GM12878 (cell line): Measurements from ENCODE around the gene BAZ2B. TPM values are rescaled to one million over a fixed set of nuclear protein-coding genes. Genes with fewer than 3 reads are reported as not detected.

Experiments used
- ATAC-seq: fragments of 200-7000 bp; cut with Tn5 transposase; 3 replicates; pipeline ENCODE4 v1.9.1; 2020; ENCODE audit warnings: mild to moderate bottlenecking, moderate library complexity
- BruUV-seq: library from RNA; stranded (reverse); fragments of 400-500 nt; replicated peaks from 2 replicates; lab custom pipeline; 2021; lab: Mats Ljungman, UMichigan
- CTCF ChIA-PET: fragments of 300-600 bp; sonication (Branson Sonifier 250); formaldehyde crosslinking; extraction: SDS; loops from one replicate; lab custom pipeline; 2021; ENCODE audit warnings: inconsistent platforms; lab: Yijun Ruan, JAX
- POLR2A ChIA-PET: fragments of 350-600 bp; formaldehyde crosslinking; extraction: SDS; loops from one replicate; lab custom pipeline; 2021; ENCODE audit warnings: inconsistent platforms; lab: Charles Lee
- RAD21 ChIA-PET: fragments of 300-600 bp; sonication (Branson Sonifier 250); formaldehyde crosslinking; loops from one replicate; lab custom pipeline; 2023; ENCODE audit warnings: antibody characterized with exemption; ENCODE audit not compliant: unreplicated experiment; lab: Charles Lee
- SMC1A ChIA-PET: fragments of 300-600 bp; sonication (Branson Sonifier 250); formaldehyde crosslinking; loops from one replicate; lab custom pipeline; 2023; ENCODE audit not compliant: unreplicated experiment, uncharacterized antibody; lab: Charles Lee
- DNase-seq: peaks from one replicate; pipeline ENCODE4 v3.0.0-alpha.2; 2011; ENCODE audit warnings: low read depth, low spot score
- FAIRE-seq: peaks from 3 replicates; lab custom pipeline; 2011; peaks lifted over from hg19 to GRCh38; lab: Jason Lieb, UNC
- H2AFZ ChIP-seq: 2 replicates; pipeline ENCODE4 v1.6.0; 2011; ENCODE audit warnings: low read depth, low read length, control low read depth; ENCODE audit not compliant: control insufficient read depth
- H3K27ac ChIP-seq: 2 replicates; pipeline ENCODE4 v1.5.1; 2011; ENCODE audit warnings: control low read depth; ENCODE audit not compliant: control insufficient read depth, insufficient read depth
- H3K27me3 ChIP-seq, 2 experiments: replicated peaks in 1 of 2; 2 replicates each; pipeline versions ENCODE4 v1.6.0 to v1.6.1; 2011; ENCODE audit warnings: low read length in 1 of 2; ENCODE audit not compliant: control insufficient read depth in 2 of 2, insufficient read depth in 2 of 2
- H3K36me3 ChIP-seq, 2 experiments: 2 replicates each; pipeline ENCODE4 v1.5.1; 2011; ENCODE audit warnings: low read length in 1 of 2; ENCODE audit not compliant: control insufficient read depth in 2 of 2, insufficient read depth in 2 of 2
- H3K4me1 ChIP-seq: 2 replicates; pipeline ENCODE4 v1.6.1; 2011; ENCODE audit warnings: mild to moderate bottlenecking, low read length, moderate library complexity, mixed read lengths; ENCODE audit not compliant: control insufficient read depth, insufficient read depth
- H3K4me2 ChIP-seq: 2 replicates; pipeline ENCODE4 v1.6.0; 2011; ENCODE audit warnings: control low read depth; ENCODE audit not compliant: control insufficient read depth, insufficient read depth
- H3K4me3 ChIP-seq: fragments of 200-600 bp; sonication (generic); 2 replicates; pipeline ENCODE4 v1.5.1; 2016
- H3K79me2 ChIP-seq: 2 replicates; pipeline ENCODE4 v1.6.0; 2011; ENCODE audit warnings: low read length; ENCODE audit not compliant: control insufficient read depth, insufficient read depth
- H3K9ac ChIP-seq: 2 replicates; pipeline ENCODE4 v1.8.0; 2011; ENCODE audit warnings: low read length, control low read depth, mixed read lengths; ENCODE audit not compliant: control insufficient read depth, insufficient read depth
- H3K9me3 ChIP-seq: replicated peaks from 3 replicates; pipeline ENCODE4 v1.5.1; 2011; ENCODE audit warnings: mild to moderate bottlenecking, low read length; ENCODE audit not compliant: control insufficient read depth, insufficient read depth
- H4K20me1 ChIP-seq: 2 replicates; pipeline ENCODE4 v1.6.0; 2011; ENCODE audit not compliant: control insufficient read depth, insufficient read depth
- ASH2L ChIP-seq: fragments of 300-600, 200-600 bp; sonication (generic); IDR thresholded peaks from 2 replicates; pipeline ENCODE4 v1.6.1; 2017; ENCODE audit warnings: low read depth, mild to moderate bottlenecking, borderline replicate concordance
- ATF7 ChIP-seq: fragments of 450-650 bp; IDR thresholded peaks from 2 replicates; pipeline ENCODE4 v1.6.1; 2016; ENCODE audit warnings: low read depth, mild to moderate bottlenecking
- CEBPB ChIP-seq, 2 experiments: fragments of 150-350 bp in 1 of 2; IDR thresholded peaks; 2 replicates each; pipeline ENCODE4 v1.6.1; 2012 to 2014; ENCODE audit warnings: low read depth in 2 of 2, low read length in 2 of 2, borderline replicate concordance in 1 of 2, inconsistent platforms in 1 of 2
- HCFC1 ChIP-seq: fragments of 150-350 bp; IDR thresholded peaks from 2 replicates; pipeline ENCODE4 v1.6.1; 2014; ENCODE audit warnings: low read length
- HDAC6 ChIP-seq: fragments of 200-600 bp; sonication (generic); IDR thresholded peaks from one replicate; pipeline ENCODE4 v1.8.0; 2017; ENCODE audit warnings: antibody characterized with exemption; ENCODE audit not compliant: unreplicated experiment
- NFYA ChIP-seq: IDR thresholded peaks from 2 replicates; pipeline ENCODE4 v1.6.1; 2011; ENCODE audit warnings: low read depth, mild to moderate bottlenecking, low read length, improper control_type of control experiment, borderline replicate concordance
- SMARCA5 ChIP-seq: fragments of 450-650 bp; IDR thresholded peaks from 2 replicates; pipeline ENCODE4 v1.6.1; 2017; ENCODE audit warnings: mild to moderate bottlenecking
- SREBF2 ChIP-seq: IDR thresholded peaks from 2 replicates; pipeline ENCODE4 v1.6.1; 2012; ENCODE audit warnings: mild to moderate bottlenecking, low read length
- ZNF687 ChIP-seq: fragments of 450-650 bp; IDR thresholded peaks from 2 replicates; pipeline ENCODE4 v1.6.1; 2017; ENCODE audit warnings: mild to moderate bottlenecking, moderate library complexity
- WGBS: methylation state at CpG from one replicate; pipeline ENCODE4 v1.1.6; 2016; ENCODE audit warnings: low lambda C conversion rate; ENCODE audit not compliant: insufficient replicate concordance, insufficient coverage; ENCODE audit errors: missing lambda C conversion rate; 5-methylcytosine and 5-hydroxymethylcytosine counted together
- in situ Hi-C: fragments of 300-500 bp; cut with MboI; formaldehyde crosslinking; loops from 9 replicates; pipeline ENCODE4 v1.14.3; 2018; ENCODE audit warnings: mixed read lengths
- intact Hi-C: fragments of 100-400 bp; cut with micrococcal nuclease; formaldehyde crosslinking; loops from one replicate; pipeline ENCODE4 v1.14.2; 2022; ENCODE audit not compliant: unreplicated experiment
- polyA plus RNA-seq, 11 experiments: library from polyadenylated mRNA; depleted of rRNA in 4 of 11; unstranded in 6 of 11; stranded (reverse) in 5 of 11; fragments of >200 nt; fragmentation: Nextera tagmentation in 4 of 11; fragmentation: Illumina TruSeq in 1 of 11; extraction: Ambion mirVana in 4 of 11; extraction: Trizol in 1 of 11; gene quantifications; 1 replicate in 1 of 11; 2 replicates in 10 of 11; pipeline versions ENCODE4 v1.2.1 to v1.2.3, GENCODE V29; 2011 to 2016; ENCODE audit warnings: inconsistent platforms in 2 of 11, missing spikeins in 2 of 11, low read depth in 1 of 11
- total RNA-seq, 4 experiments: library from RNA; depleted of rRNA in 3 of 4; stranded (reverse); fragments of >200 nt in 3 of 4; fragmentation: Illumina TruSeq in 1 of 4; extraction: Trizol in 1 of 4; gene quantifications; 2 replicates each; pipeline versions ENCODE4 v1.2.1 to v1.2.3, GENCODE V29; 2013 to 2021
- TF ChIP-seq, protein P1 (sequence below): IDR thresholded peaks from 2 replicates; pipeline ENCODE4 v1.6.1; 2012; ENCODE audit warnings: low read depth, low read length, improper control_type of control experiment

BAZ2B gene
- total and polyA plus RNA-seq, 10 of the 15 experiments (the other 5 are each of a cell fraction or from before 2014, with no cell fraction given): 8.8 to 49.7 (median 24.7) TPM

DNA sequence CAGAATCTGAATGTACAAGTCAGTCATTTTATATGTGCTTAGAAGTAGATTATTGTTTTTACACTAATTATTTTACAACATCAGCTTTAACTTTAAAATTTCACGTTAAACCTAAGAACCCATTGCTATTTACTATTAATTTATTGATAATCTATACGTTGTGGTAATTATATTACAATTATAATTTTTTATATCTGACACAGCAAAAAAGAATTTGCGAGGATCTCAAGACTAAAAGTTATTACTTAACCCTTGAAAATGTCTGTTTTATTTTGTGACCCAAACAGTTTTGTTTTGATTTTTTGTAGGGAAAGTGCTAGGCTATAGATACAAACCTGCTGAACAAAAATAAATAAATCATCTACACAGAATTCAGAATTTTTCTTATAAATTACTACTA, 30.3 kb downstream of the BAZ2B start:
- no peak overlapping the region for H3K9ac ChIP-seq
- no peak overlapping the region for H3K27ac ChIP-seq
- H4K20me1 ChIP-seq: no peaks in the 10 kb centered on the region
- FAIRE-seq: peak; percentile 73
- no peaks in the 10 kb centered on the region for H3K27me3 ChIP-seq
- ChIA-PET CTCF (interaction anchor here (1.4 kb wide), 1 partner anchor 10 kb away, joined by 3 read pairs; no protein-coding TSS in a partner anchor), POLR2A (no interaction called here)
- BruUV-seq: no TSS peak
- intact Hi-C loops: no loop called here
- no peaks in the 10 kb centered on the region for H3K36me3 ChIP-seq
- no peak overlapping the region for H3K4me3 ChIP-seq
- no peaks in the 10 kb centered on the region for H3K79me2 ChIP-seq
- H2AFZ ChIP-seq: no peak overlapping the region
- 77% methylated on average over 3 of the region's 3 CpGs for WGBS
- no peaks in the 10 kb centered on the region for H3K9me3 ChIP-seq
- no peak overlapping the region for H3K4me2 ChIP-seq
- TF ChIP-seq HCFC1 (no peak), CEBPB (IDR thresholded peaks at IDR 0.05; ENCODE audit: borderline replicate concordance in 1 of 2, low read depth in 2 of 2, low read length in 2 of 2) (no peak), NFYA (no peak)
- TF ChIP-seq, all 136 proteins: peak for 0
- H3K4me1 ChIP-seq: no peaks in the 10 kb centered on the region
- ATAC-seq: no peak
- ChIA-PET RAD21 (no interaction called here), SMC1A (no interaction called here)
- in situ Hi-C loops: no loop called here
- DNase-seq: no peak

GRCh38 chr2:159585622-159586021, 30.7 kb downstream of the BAZ2B start:
- no peaks in the 10 kb centered on the region for H3K27me3 ChIP-seq
- H3K4me1 ChIP-seq: no peaks in the 10 kb centered on the region
- ChIA-PET POLR2A (no interaction called here), SMC1A (interaction anchor here (1.2 kb wide), 1 partner anchor 10 kb away, joined by 3 read pairs; no protein-coding TSS in a partner anchor), CTCF (no interaction called here), RAD21 (no interaction called here)
- H3K9me3 ChIP-seq: no peaks in the 10 kb centered on the region
- no peaks in the 10 kb centered on the region for H3K36me3 ChIP-seq
- no peak overlapping the region for H3K9ac ChIP-seq
- no peak overlapping the region for H3K4me3 ChIP-seq
- no peak overlapping the region for H3K27ac ChIP-seq
- no peak overlapping the region for H2AFZ ChIP-seq
- DNase-seq (no peak), FAIRE-seq (no peak), ATAC-seq (no peak)
- no peaks in the 10 kb centered on the region for H4K20me1 ChIP-seq
- no peak overlapping the region for H3K4me2 ChIP-seq
- no TSS peak for BruUV-seq
- no peaks in the 10 kb centered on the region for H3K79me2 ChIP-seq
- no peak for TF ChIP-seq SREBF2
- no peak for TF ChIP-seq ASH2L
- TF ChIP-seq ZNF687: no peak
- TF ChIP-seq, protein P1, sequence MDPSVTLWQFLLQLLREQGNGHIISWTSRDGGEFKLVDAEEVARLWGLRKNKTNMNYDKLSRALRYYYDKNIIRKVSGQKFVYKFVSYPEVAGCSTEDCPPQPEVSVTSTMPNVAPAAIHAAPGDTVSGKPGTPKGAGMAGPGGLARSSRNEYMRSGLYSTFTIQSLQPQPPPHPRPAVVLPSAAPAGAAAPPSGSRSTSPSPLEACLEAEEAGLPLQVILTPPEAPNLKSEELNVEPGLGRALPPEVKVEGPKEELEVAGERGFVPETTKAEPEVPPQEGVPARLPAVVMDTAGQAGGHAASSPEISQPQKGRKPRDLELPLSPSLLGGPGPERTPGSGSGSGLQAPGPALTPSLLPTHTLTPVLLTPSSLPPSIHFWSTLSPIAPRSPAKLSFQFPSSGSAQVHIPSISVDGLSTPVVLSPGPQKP: no peak
- no peak for TF ChIP-seq HDAC6
- no peak for TF ChIP-seq SMARCA5
- no peak for TF ChIP-seq ATF7
- TF ChIP-seq, all 136 proteins: peak for 0
- in situ Hi-C loops: no loop called here
- intact Hi-C loops: no loop called here
